ENCODE measurements around the gene CSNK1G3. TPM values are rescaled to one million over a fixed set of nuclear protein-coding genes. Genes with fewer than 3 reads are reported as not detected.

CSNK1G3 gene
- total RNA-seq, 1 donor from 2014 or later, result 28.5 TPM

DNA sequence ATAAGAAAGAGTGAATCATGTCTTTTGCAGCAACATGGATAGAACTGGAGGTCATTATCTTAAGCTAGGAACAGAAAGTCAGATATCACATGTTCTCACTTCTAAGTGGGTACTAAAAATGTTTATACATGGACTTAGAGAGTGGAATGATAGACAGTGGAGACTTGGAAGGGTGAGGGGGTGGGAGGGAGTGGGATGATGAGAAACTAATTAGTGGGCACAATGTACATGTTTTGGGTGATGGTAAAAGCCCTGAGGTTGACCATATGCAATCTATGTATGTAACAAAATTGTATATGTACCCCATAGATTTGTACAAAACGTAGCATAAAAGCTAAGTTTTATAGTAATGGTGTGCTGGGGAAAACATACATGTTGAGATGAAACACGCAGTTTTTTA, 25.3 kb downstream of the CSNK1G3 start:
- TF ChIP-seq, protein P1, sequence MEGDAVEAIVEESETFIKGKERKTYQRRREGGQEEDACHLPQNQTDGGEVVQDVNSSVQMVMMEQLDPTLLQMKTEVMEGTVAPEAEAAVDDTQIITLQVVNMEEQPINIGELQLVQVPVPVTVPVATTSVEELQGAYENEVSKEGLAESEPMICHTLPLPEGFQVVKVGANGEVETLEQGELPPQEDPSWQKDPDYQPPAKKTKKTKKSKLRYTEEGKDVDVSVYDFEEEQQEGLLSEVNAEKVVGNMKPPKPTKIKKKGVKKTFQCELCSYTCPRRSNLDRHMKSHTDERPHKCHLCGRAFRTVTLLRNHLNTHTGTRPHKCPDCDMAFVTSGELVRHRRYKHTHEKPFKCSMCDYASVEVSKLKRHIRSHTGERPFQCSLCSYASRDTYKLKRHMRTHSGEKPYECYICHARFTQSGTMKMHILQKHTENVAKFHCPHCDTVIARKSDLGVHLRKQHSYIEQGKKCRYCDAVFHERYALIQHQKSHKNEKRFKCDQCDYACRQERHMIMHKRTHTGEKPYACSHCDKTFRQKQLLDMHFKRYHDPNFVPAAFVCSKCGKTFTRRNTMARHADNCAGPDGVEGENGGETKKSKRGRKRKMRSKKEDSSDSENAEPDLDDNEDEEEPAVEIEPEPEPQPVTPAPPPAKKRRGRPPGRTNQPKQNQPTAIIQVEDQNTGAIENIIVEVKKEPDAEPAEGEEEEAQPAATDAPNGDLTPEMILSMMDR (IDR thresholded peaks at IDR 0.05), result no peak
- Histone ChIP-seq H3K9me3 (no peaks in the 10 kb centered on the region), H3K27me3 (no peaks in the 10 kb centered on the region), H3K27ac (no peak overlapping the region), H3K4me1 (no peaks in the 10 kb centered on the region), H3K4me3 (no peak overlapping the region), H3K36me3 (no peaks in the 10 kb centered on the region)
- no peak for DNase-seq (ENCODE audit: low spot score in 2 of 2)
- intact Hi-C loops (cut with DNase I), result no loop called here

DNA sequence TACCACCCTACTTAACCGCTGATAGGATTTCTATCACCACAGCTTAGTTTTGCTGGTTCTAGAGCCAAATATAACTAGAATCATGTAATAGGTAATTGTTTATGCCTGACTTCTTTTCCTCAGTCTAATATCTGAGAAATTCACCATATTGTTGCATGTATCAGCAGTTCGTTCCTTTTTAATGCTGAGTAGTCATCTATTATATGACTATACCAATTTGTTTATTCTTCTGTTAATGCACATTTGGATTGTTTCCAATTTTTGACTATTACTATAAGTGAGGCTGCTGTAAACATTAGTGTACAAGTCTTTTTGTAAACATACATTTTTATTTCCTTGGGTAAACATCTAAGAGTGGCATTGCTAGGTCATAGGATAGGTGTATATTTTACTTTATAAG, 25.9 kb downstream of the CSNK1G3 start:
- TF ChIP-seq, protein P1 (IDR thresholded peaks at IDR 0.05), result no peak
- DNase-seq (ENCODE audit: low spot score in 2 of 2), result no peak
- Histone ChIP-seq H3K36me3 (no peaks in the 10 kb centered on the region), H3K27me3 (no peaks in the 10 kb centered on the region), H3K9me3 (no peaks in the 10 kb centered on the region), H3K4me3 (no peak overlapping the region), H3K27ac (no peak overlapping the region), H3K4me1 (no peaks in the 10 kb centered on the region)
- intact Hi-C loops (cut with DNase I), result no loop called here

DNA sequence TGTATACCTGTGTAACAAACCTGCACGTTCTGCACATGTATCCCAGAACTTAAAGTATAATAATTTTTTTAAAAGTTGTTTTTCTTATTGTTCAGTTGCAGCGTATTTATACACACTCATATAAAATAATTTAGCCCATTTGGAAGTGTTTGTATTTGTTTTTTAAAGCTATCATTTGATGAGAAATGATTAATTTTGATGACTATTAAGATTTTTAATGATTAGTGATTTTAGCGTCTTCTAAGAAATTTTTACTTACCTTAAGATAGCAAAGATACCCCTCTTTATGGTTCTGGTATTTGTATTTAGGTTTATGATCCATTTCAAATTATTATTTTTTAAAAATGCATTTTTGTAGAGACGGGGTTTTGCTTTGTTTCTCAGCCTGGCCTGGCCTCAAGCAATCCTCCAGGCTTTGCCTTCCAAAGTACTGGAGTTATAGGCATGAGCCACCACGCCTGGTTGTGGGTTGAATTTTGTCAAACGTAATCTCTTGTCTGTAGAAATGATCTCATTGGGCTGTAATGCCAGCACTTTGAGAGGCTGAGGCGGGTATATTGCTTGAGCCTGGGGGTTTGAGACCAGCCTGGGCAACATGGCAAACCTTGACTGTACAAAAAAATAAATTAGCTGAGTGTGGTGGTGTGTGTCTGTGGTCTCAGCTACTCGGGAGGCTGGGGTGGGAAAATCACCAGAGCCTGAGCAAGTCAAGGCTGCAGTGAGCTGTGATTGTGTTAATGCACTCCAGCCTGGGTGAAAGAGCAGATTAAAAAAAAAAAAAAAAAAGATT, 26.9 kb downstream of the CSNK1G3 start:
- Histone ChIP-seq H3K4me3 (no peak overlapping the region), H3K9me3 (no peaks in the 10 kb centered on the region), H3K36me3 (no peaks in the 10 kb centered on the region), H3K27ac (no peak overlapping the region), H3K4me1 (no peaks in the 10 kb centered on the region), H3K27me3 (no peaks in the 10 kb centered on the region)
- intact Hi-C loops (cut with DNase I), result no loop called here
- TF ChIP-seq, protein P1 (IDR thresholded peaks at IDR 0.05), result no peak
- DNase-seq (ENCODE audit: low spot score in 2 of 2), result no peak

DNA sequence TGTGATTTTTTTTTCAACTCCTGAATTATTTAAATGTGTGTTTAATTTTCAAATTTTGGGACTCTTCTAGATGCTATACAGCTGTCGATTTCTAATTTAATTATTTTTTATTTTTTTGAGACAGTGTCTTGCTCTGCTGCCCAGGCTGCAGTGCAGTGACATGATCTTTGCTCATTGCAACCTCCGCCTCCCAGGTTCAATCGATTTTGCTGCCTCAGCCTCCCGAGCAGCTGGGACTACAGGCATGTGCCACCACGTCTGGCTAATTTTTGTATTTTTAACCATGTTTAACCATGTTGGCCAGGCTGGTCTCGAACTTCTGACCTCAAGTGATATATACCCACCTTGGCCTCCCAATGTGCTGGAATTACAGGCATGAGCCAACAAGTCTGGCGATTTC, 28.6 kb downstream of the CSNK1G3 start:
- no peaks in the 10 kb centered on the region for H3K27me3 ChIP-seq
- H3K36me3 ChIP-seq, result no peaks in the 10 kb centered on the region
- H3K4me3 ChIP-seq, result no peak overlapping the region
- no peaks in the 10 kb centered on the region for H3K4me1 ChIP-seq
- H3K27ac ChIP-seq, result no peak overlapping the region
- TF ChIP-seq, protein P1 (IDR thresholded peaks at IDR 0.05), result no peak
- no peak for DNase-seq (ENCODE audit: low spot score in 2 of 2)
- no peaks in the 10 kb centered on the region for H3K9me3 ChIP-seq
- intact Hi-C loops (cut with DNase I), result no loop called here

DNA sequence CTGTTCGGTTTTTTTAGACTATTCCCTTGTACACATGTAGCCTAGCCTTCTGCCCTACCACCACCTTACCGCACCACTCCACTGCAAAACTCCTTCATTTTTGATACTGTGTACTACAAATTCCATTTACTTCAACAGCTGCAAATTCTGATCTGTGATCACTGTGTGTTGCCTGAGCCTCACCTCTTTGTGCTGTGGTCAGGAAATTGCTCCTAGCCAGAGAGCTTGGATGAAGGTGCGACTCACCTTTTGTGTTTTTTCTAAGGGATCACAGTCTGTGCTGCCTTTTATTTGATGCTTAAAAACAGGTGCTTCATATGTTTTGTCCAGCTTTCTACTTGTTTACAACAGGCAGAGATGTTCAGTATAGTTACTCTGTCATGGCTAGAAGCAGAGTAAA, 31.5 kb downstream of the CSNK1G3 start:
- H3K4me3 ChIP-seq, result no peak overlapping the region
- no peaks in the 10 kb centered on the region for H3K9me3 ChIP-seq
- H3K4me1 ChIP-seq, result peaks cover 0 to 6% of the 10 kb centered on the region in 2 donors
- TF ChIP-seq, protein P1 (IDR thresholded peaks at IDR 0.05), result no peak
- H3K27ac ChIP-seq, result no peak overlapping the region
- no peaks in the 10 kb centered on the region for H3K36me3 ChIP-seq
- intact Hi-C loops (cut with DNase I), result no loop called here
- H3K27me3 ChIP-seq, result no peaks in the 10 kb centered on the region
- DNase-seq (ENCODE audit: low spot score in 2 of 2), result no peak

Measured in ascending aorta (tissue), 2 donors.